PC-9 (cell line): ENCODE results near the gene DOCK1.

Experiments used
- EZH2 ChIP-seq: fragments of 200-600 bp; sonication (generic); IDR thresholded peaks from 2 replicates; pipeline ENCODE4 v1.8.0; 2017; ENCODE audit warnings: antibody characterized with exemption, low read depth
- TF ChIP-seq, protein P1 (sequence below): fragments of 200-600 bp; sonication (generic); conservative IDR thresholded peaks from 2 replicates; pipeline ENCODE4 v1.6.1; 2017; ENCODE audit warnings: mixed run types, antibody characterized with exemption, mild to moderate bottlenecking, moderate library complexity

DNA sequence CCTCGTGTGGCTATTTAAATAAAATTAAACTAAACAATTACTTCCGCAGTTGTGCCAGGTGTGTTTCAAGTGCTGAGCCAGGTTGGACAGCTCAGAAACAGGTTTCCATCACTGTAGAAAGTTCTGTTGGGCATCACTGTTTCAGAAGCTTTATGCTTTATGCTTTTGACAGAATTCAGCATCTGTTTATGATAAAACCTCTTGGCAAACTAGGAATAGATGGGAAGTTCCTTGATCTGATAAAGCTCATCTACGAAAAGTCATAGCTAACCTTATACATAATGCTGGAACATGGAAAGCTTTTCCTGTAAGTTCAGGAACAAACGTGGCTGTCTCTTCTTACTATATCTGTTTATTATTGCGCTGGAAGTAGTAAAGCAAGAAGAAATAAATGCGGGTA is 143.4 kb downstream of the DOCK1 start:
- TF ChIP-seq, protein P1, sequence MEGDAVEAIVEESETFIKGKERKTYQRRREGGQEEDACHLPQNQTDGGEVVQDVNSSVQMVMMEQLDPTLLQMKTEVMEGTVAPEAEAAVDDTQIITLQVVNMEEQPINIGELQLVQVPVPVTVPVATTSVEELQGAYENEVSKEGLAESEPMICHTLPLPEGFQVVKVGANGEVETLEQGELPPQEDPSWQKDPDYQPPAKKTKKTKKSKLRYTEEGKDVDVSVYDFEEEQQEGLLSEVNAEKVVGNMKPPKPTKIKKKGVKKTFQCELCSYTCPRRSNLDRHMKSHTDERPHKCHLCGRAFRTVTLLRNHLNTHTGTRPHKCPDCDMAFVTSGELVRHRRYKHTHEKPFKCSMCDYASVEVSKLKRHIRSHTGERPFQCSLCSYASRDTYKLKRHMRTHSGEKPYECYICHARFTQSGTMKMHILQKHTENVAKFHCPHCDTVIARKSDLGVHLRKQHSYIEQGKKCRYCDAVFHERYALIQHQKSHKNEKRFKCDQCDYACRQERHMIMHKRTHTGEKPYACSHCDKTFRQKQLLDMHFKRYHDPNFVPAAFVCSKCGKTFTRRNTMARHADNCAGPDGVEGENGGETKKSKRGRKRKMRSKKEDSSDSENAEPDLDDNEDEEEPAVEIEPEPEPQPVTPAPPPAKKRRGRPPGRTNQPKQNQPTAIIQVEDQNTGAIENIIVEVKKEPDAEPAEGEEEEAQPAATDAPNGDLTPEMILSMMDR, result no peak
- no peak for TF ChIP-seq EZH2
